ENCODE results near the gene RHOT2. TPM values are rescaled to one million over a fixed set of nuclear protein-coding genes. Genes with fewer than 3 reads are reported as not detected.

Gene RHOT2
- total RNA-seq = 100 to 1,000 TPM; 157 to 176 TPM
- 77.7 TPM for polyA plus RNA-seq (ENCODE audit: insufficient read depth, low read depth, low replicate concordance)
- long read RNA-seq, donor 1, partial matches to known transcripts = 0 of 6 reads
- long read RNA-seq, donor 1, other reads (novel, unspliced or antisense) = 0 of 6 reads
- long read RNA-seq, donor 2, partial matches to known transcripts = 0 of 6 reads
- long read RNA-seq, donor 2, other reads (novel, unspliced or antisense) = 0 of 6 reads

DNA sequence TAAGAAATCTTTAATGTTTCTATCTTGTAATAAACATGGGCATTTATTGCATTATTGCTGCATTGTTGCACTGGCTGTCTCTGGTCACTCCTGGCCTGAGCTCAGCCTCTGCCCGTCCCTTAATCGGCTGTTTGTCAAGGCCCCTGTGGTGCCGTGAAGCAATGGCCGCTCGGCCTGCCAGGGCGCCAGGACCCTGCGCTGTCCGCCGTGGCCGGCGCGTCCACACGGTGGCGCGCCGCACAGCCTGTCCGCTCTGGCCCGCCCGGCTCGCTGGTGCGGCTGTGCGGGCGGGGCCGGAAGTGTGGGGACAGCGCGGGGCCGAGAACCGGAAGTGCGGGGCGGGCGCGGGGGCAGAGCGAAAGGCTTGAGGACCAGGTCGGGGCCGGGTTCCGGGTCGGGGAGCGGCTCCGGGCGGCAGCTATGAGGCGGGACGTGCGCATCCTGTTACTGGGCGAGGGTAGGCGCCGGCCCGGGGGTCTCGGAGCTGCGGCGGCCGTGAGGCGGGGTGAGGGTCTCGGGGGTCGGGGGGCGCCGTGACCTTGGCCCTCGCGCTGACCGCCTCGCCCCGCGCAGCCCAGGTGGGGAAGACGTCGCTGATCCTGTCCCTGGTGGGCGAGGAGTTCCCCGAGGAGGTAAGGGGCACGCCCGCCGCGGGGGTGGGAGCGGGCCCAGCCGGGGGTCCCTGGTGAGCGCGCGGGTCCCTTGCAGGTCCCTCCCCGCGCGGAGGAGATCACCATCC, at the start of gene RHOT2:
RHOT2 (plus strand) TSS at position 353 of the 739 bp plus-strand sequence; CDS start at position 421, 68 bp downstream.
- Histone ChIP-seq H3K9me3 (no peaks in the 10 kb centered on the region), H3K27ac (peak within 1 kb of the TSS; percentile 77 to 80), H3K4me1 (peaks cover 13% of the 10 kb centered on the region), H3K4me3 (peak within 1 kb of the TSS; percentile 85 to 98), H3K27me3 (no peaks in the 10 kb centered on the region), H3K36me3 (ENCODE audit: low read depth, missing control alignments) (no peaks in the 10 kb centered on the region)
- TF ChIP-seq, protein P1, sequence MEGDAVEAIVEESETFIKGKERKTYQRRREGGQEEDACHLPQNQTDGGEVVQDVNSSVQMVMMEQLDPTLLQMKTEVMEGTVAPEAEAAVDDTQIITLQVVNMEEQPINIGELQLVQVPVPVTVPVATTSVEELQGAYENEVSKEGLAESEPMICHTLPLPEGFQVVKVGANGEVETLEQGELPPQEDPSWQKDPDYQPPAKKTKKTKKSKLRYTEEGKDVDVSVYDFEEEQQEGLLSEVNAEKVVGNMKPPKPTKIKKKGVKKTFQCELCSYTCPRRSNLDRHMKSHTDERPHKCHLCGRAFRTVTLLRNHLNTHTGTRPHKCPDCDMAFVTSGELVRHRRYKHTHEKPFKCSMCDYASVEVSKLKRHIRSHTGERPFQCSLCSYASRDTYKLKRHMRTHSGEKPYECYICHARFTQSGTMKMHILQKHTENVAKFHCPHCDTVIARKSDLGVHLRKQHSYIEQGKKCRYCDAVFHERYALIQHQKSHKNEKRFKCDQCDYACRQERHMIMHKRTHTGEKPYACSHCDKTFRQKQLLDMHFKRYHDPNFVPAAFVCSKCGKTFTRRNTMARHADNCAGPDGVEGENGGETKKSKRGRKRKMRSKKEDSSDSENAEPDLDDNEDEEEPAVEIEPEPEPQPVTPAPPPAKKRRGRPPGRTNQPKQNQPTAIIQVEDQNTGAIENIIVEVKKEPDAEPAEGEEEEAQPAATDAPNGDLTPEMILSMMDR (IDR thresholded peaks at IDR 0.05) = peak; percentile 83 to 98 (median 93)
- no peak for TF ChIP-seq POLR2A (IDR thresholded peaks at IDR 0.05)
- DNase-seq = peak; percentile 95
- 0 to 1% methylated on average over 2 to 53 of the region's 78 CpGs for WGBS, 2 donors
- intact Hi-C loops (cut with DNase I; ENCODE audit: low total_unique reads) = loop anchor here (10.0 kb wide), 1 partner anchor 83 kb away; no protein-coding TSS in a partner anchor

DNA sequence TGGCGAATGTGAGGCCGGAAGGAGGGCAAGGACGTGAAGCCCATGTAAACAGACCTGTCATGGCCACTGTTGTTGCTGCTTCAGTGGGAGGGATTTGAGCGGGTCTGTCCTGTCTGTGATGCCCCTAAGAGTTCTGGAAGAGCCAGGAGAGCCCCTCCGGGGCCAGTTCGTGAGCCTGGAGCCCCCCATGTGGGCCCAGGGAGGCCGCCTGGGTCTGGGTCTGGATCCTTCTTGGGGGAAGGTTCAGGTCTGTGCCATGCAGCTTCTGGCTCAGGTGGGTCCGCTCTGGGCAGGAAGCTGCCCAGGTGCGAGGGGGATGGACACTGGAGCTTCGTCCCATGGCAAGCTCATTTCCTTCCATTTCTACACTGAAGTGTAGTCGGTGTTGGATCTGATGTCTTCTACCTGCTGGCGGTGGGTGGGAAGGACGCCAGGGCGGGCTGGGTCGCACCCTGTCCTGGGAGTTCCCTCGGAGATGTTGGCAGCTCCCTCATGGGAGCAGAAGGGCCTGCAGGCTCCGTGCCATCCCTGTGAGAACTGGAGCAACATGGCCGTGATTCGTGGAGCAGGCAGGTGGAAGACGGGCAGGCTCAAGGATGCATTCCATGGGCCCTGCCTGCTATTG, 48.3 kb upstream of the RHOT2 start:
- WGBS, 2 donors = 91 to 99% methylated on average over 13 to 20 of the region's 20 CpGs

DNA sequence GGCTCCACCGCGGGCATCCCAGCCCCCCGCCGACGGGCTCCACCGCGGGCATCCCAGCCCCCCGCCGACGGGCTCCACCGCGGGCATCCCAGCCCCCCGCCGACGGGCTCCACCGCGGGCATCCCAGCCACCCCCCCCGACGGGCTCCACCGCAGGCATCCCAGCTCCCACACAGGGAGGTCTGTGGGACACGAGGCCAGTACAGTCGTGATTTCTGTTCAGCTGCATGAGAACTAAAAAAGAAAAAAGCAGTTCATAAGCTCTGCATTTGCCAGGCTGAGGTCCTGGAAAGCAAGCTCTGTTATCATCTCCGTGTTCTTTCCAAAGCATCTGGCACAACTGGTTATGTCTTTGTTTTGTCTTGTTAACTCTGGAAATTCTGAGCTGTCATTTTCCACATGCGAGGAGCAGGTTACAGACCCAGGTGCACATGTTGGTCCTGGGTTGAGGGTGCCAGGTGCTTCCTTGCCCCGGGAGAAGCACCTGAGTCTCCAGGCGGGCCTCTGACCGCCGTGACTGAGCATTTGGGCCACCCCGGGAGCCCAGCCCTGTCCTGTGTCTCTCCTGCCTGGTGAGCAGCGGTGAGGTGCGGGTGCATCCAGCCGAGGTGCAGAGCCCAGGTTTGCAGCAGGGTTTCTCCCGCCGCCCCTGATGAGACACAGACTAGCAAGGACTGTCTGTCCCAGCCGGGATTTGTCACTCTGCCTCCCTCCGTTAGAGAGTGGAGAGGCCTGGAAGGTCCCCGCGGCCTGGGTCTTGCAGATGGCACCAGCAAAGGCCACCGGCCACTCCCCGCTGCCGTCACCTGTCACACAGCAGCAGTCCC, 47.0 kb upstream of the RHOT2 start:
- Histone ChIP-seq H3K9me3 (no peaks in the 10 kb centered on the region), H3K36me3 (ENCODE audit: low read depth, missing control alignments) (no peaks in the 10 kb centered on the region), H3K27ac (no peak overlapping the region), H3K4me3 (no peak overlapping the region), H3K4me1 (peaks cover 4% of the 10 kb centered on the region), H3K27me3 (no peaks in the 10 kb centered on the region)
- intact Hi-C loops (cut with DNase I; ENCODE audit: low total_unique reads) = no loop called here
- DNase-seq = no peak
- no peak for TF ChIP-seq POLR2A (IDR thresholded peaks at IDR 0.05)
- TF ChIP-seq, protein P1 (IDR thresholded peaks at IDR 0.05) = no peak
- WGBS, 2 donors = 61 to 62% methylated on average over 11 to 39 of the region's 41 CpGs

More for the DNA sequence above, 48.3 kb upstream of the RHOT2 start:
- no peaks in the 10 kb centered on the region for H3K9me3 ChIP-seq
- H3K36me3 ChIP-seq (ENCODE audit: low read depth, missing control alignments) = no peaks in the 10 kb centered on the region
- no peak for DNase-seq
- intact Hi-C loops (cut with DNase I; ENCODE audit: low total_unique reads) = no loop called here
- no peak for TF ChIP-seq POLR2A (IDR thresholded peaks at IDR 0.05)
- TF ChIP-seq, protein P1 (IDR thresholded peaks at IDR 0.05) = no peak
- no peak overlapping the region for H3K27ac ChIP-seq
- H3K27me3 ChIP-seq = no peaks in the 10 kb centered on the region
- no peak overlapping the region for H3K4me3 ChIP-seq
- H3K4me1 ChIP-seq = peaks cover 4% of the 10 kb centered on the region

DNA sequence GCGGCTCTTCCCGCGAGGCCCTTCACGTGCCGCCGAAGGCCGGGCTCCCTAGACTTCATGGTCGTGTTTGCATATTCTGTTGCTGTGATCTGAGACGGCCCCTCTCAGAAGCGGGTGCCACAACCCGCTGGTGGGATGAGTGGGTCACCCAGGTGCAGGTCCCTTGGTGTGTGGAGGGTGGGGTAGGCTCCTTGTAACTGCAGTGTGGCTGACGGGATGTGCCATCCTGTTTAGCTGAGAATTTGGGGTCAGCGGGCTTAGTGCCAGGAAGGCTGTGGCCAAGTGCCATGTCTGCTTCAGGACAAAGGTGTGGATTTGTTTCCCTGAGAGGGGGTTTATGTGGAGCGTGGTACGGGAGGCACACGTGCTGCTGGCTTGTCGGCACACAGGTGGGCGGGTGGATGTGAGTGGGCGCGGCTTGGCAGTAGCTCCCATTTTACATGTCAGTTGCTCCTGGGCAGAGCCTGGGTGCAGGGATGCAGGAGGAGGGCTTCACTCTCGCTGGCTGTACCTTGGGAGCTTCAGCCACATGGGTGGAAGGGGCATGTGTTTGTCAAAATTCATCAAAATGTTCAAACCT, 46.3 kb upstream of the RHOT2 start:
- Histone ChIP-seq H3K36me3 (ENCODE audit: low read depth, missing control alignments) (no peaks in the 10 kb centered on the region), H3K9me3 (no peaks in the 10 kb centered on the region), H3K27me3 (no peaks in the 10 kb centered on the region), H3K4me1 (peaks cover 4% of the 10 kb centered on the region), H3K4me3 (no peak overlapping the region), H3K27ac (no peak overlapping the region)
- no peak for DNase-seq
- intact Hi-C loops (cut with DNase I; ENCODE audit: low total_unique reads) = no loop called here
- 80 to 87% methylated on average over 8 to 21 of the region's 21 CpGs for WGBS, 2 donors
- TF ChIP-seq POLR2A (IDR thresholded peaks at IDR 0.05) = no peak
- TF ChIP-seq, protein P1 (IDR thresholded peaks at IDR 0.05) = no peak

Measured in testis (tissue), 5 donors.